COR-L47 (cell line): ENCODE measurements around the gene SDHC.
"Not testable (repeated sequence)": the region's sequence is repeated elsewhere in the genome, so short reads cannot be mapped to it uniquely, and the experiment has no call there.

Experiments
- DNase-seq: peaks from one replicate; lab custom pipeline; 2025; lab: John Stamatoyannopoulos, UW

Gene SDHC

DNA sequence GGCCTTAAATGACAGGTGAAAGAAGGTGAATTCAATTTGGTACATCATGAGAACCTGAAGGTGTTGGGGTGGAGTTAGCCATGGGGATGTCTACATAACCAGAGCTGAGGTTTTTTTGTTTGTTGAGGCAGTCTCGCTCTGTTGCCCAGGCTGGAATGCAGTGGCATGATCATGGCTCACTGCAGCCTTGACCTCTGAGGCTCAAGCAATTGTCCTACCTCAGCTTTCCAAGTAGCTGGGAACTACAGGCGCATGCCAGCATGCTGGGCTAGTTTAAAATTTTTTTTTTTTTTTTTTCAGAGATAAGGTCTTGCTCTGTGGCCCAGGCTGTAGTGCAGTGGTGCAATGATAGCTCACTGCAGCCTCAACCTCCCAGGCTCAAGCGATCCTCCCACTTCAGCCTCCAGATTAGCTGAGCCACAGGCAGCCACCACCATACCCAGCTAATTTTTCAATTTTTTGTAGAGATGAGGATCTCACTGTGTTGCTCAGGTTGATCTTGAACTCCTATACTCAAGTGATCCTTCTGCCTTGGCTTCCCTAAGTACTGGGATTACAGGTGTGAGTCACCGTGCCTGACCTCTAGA, 2.5 kb upstream of the SDHC start:
- no peak for DNase-seq

DNA sequence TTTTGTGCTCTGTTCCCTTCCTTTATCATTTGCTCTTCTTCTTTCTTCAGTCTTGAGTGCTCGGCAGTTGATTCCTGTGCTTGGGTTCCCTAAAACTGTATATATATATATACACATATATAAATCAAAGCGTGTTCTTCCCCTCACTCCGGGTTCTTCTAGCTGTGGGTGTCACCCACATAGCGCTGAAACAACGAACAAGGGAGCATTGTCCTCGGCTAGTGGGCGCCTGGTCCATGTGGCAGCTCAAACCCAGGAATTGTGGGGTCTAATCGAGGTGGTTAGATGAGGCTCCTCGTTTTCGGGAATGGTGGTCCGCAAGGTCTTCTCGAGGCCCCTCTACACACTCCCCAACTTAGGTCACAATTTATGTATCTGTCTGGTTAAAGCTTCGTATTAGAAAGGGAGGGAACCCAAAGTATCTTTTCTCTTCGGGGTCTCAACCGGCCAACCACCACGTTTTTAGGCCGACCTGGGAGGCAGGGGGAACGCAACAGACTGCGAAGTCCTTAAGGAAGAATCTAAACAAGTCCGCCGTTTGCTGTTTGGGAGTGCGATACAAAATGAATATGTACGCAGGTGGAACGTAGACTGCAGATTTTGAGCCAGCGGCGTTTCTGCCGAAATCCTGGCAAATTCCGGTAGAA, 504 bp upstream of the SDHC start:
- DNase-seq = no peak

DNA sequence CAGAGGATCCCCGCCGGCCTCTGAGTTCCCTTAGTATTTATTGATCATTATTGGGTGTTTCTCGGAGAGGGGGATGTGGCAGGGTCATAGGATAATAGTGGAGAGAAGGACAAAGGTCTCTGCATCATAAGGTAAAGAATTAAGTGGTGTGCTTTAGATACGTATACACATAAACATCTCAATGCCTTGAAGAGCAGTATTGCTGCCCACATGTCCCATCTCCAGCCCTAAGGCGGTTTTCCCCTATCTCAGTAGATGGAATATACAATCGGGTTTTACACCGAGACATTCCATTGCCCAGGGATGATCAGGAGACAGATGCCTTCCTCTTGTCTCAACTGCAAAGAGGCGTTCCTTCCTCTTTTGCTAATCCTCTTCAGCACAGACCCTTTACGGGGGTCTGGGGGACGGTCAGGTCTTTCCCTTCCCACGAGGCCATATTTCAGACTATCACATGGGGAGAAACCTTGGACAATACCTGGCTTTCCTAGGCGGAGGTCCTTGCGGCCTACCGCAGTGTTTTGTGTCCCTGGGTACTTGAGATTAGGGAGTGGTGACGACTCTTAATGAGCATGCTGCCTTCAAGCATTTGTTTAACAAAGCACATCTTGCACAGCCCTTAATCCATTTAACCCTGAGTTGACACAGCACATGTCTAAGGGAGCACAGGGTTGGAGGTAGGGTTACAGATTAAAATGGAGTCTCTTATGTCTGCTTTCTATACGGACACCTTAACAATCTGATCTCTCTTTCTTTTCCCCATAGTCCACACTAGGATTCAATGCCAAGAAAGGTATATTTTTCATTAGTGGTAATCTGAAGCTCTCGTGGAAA, 1.9 kb downstream of the SDHC start:
- DNase-seq = not testable (repeated sequence)

DNA sequence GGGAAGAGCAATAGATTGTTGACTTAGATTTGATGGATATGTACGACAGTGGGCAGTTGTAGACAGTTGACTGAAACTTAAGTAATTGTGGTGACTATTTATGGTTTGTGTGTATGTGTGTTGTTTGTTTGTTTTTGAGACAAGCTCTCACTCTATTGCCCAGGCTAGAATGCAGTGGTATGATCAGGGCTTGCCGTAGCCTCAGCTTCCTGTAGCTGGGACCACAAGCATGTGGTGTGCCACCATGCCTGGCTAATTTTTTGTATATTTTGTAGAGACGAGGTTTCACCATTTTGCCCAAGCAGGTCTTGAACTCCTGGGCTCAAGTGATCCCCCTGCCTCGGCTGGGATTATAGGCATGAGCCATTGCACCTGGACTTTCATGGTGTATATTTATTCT, 9.8 kb downstream of the SDHC start:
- no peak for DNase-seq

DNA sequence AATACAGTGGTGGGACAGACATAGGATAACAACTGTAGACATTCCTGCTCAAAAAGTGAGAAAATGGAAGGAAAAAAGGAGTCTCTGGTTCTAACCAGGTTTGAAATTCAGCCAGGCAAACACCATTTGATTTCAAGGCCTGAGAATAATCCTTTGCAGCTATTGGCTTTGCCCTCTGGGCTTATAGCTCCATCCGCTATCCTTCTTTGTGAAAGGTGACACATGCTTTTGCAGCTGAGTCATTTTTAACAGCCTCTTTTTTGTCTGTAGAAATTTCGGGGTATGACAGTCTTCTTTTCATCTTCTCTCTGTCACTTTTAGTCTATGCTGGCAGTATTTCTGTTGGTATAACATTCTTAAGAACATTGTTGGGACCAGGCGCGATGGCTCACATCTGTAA, 16.2 kb downstream of the SDHC start:
- no peak for DNase-seq

DNA sequence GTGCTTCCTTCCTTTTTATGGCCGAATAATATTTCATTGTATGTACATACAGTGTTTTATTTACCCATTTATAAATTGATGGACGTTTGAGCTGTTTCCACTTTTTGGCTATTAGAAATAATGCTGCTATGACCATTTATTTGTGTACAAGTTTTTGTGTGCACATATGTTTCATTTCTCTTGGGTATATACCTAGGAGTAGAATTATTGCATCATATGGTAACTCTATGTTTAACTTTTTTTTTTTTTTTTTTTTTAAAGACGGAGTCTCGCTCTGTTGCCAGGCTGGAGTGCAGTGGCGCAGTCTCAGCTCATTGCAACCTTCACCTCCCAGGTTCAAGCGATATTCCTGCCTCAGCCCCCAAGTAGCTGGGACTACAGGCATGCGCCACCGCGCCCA, 19.0 kb downstream of the SDHC start:
- no peak for DNase-seq

DNA sequence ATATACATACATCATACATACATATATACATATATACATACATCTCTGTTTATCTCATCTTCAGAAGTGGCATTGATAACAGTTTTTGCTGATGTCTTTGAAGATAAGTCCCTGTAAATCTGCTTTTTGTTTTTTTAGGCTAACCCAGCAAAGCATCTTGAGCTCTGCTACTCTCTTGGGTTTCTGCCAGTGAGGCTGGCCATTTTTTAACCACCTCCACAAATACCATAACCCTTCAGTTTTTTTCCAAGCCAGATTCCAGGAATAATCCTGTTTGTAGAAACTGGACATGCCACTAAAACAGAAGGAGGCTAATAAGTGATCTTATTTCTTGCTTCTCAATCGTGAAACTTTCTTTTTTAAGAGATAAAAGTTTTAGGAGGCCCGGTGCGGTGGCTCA, 21.6 kb downstream of the SDHC start:
- no peak for DNase-seq

DNA sequence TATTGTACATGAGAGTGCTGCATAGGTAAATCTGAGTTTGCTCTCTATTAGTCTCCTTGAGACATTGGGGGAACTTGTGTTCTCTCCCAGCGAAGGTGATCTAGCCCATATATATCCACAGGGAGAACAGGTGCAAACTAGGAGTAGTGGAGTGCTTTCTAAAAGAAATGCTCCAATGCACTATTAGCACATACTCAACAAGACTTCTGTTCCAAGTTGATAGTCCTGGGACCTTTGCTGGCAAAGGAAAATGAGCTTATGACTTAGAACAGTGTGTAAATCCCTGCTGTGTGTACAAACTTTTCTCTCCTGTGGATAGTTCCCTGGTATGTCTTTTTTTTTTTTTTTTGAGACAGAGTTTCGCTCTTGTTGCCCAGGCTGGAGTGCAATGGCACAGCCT, 28.0 kb downstream of the SDHC start:
- no peak for DNase-seq

DNA sequence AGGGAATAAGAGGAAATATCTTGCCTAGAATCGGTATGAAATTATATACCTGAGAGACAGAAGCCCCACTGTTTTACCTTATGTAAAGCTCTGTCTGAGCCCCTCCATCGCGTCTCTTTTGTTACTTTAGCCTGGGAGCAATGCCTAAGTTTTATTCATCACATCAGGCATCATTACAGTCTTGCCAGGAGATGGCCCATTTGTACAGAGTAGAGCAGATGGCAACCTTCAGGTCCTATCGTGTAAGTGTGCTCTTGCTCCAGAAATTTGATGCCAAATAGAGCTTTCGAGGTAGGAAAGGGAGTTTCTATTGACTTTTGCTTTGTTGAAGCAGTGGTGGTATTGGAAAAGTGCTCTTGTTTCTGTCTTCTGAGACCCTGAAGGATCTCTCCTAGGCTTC, 28.6 kb downstream of the SDHC start:
- no peak for DNase-seq

DNA sequence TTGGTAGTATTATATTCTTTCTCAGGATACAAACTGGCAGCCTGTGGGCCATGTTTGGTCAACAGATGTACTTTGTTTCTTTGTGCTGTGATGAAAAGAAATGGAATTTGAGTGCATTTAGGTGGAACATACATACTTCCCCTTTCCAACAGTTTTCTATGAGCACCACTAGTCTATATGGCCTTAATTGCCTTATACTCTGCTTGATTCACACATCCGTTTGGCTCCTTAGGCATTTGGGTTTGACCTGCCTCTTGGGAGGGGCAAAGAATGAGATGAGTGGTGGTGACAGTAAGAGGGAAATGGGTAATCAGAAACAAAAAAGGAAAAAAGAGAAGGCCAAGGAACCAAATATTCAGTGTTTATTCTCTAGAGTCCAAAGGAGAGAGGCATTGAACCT, 36.5 kb downstream of the SDHC start:
- DNase-seq = no peak

DNA sequence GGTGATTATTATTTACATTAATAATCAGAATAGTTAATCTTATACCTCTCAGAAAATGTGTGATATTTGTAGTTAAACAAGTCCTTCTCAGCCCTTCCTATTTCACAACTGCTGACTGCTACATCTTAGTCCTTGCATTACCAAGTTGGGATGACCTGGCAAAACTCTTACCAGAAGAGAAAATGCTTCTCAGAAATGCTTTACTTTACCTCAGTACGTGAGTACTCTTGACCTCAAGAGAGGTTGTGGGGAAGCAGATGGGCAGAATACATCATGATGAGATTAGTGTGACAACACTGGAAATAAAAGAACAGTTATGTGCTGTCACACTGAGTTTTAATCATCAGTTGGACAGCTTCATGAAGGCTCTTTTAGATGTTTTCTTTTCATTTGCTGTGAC, 37.3 kb downstream of the SDHC start:
- no peak for DNase-seq

DNA sequence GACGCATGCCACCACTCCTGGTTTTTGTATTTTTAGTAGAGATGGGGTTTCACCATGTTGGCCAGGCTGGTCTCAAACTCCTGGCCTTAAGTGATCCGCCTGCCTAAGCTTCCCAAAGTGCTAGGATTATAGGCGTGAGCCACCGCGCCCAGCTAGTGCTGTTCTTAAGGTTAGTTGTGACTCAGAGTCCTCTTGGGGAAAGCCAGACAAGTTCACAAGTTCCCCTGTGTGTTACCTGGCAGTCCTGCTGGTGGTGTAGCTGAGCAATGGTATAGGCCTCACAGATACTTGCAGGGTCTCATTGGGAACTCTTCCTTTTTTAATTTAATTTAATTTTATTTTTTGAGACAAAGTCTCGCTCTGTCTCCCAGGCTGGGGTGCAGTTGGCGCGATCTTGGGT, 42.9 kb downstream of the SDHC start:
- no peak for DNase-seq

DNA sequence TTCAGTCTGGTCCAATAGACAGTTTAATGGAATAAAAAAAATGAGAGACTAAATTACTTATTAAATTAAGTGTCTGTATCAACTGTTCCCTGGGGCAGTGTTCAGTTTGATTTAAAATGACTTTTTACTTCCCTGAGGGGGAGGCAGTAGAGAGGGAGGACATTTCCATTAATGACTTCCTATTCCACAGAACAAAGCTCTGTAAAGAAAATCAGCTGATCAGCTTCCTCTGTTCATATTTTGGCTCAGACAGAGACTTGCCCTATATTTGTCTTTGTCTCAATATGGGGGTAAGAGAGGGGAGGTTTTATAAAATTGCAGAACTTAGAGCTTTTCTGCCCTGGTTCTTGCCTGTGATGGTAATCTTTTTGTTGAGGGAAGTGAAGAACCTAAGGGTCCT, 45.1 kb downstream of the SDHC start:
- DNase-seq = no peak

DNA sequence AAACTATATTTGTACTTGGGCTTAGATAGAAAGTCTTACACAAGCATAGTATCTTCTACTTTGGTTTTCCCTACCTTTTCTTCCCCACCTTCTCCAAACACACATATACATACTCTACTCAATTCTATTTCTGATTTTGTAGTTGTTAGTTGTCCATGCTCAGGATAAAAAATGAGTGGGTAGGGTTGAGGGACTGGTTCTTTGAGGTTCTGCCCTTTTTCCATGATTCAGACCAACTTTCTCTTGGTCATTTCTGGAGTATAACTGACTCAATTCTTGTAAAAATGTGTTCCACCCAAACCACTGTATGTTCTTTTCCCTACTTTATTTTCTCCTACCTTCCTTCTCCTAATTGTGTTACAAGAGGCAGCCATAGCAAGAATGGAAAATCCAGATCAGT, 50.2 kb downstream of the SDHC start:
- DNase-seq = no peak

DNA sequence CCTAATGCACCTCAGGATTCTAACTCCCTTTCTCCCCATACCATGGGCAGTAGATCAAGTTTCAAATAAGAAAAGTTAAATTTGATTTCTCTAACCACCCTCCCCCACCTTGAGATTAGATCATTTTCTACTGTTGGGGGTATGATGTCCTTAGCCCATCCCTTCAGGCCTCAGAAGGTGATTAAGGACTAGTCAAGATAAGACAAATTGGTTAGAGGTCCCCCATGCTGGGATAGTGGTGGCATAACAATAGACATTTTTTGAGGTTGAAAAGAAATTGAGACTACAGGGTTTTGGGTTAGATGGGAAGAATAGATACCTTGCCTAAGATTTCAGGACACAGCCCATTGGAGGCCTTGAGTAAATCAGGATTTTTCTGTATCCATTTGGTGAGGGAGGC, 51.0 kb downstream of the SDHC start:
- no peak for DNase-seq

DNA sequence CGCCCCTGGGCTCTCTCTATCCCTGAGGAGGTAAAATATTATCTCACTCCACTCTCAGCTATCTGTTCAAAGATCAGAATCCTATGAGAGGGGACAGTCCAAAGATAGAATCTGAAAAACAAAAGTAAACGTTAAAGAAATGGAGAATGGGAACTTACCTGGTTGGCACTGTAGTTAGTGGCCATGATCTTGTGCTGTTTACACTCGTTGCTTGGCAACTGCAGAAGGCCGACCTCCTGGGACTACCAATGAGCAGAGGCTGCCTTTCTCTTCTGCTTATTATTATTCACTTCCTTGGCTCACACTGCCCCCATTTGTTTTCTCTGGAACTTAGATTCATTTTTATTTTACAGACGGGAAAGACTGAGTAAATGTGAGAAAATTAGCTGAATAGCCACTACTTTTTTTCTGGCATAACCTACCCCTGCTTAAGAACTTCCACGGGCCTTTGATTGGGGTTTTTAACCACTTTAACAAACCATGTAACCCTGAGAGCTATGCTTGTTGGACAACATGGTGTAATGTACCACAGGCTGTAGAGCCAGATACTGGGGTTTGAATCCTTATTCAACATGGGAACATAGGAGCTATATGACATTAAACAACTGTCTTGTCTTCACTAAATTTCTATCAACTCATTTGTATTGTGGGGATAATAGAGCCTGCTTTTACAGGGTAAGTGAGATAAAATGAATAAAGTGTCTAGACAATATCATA, 53.7 kb downstream of the SDHC start, which contains the start of gene CFAP126:
Gene CFAP126, minus strand, starts transcription at position 193 of the 717 bp plus-strand sequence. Its CDS starts 8 bp downstream, at position 185.
- DNase-seq = peak; percentile 76

DNA sequence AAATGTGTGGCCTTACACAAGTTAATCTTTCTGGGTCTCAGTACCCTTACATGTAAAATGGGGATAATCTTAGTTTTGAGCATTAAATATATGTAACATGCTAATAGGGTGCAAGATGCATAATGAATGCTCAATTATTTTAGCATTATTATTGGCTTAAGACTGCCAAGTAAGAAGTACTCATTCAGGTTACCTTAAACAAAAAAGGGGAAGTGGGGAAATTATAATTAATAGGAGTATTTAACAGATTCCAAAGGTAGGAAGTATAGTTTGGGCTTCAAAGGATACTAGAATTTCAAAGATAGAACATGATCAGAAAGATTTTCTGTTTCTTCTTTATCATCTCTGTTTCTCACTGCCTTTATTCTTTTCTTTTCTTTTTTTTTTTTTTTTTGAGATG, 59.3 kb downstream of the SDHC start:
- no peak for DNase-seq

DNA sequence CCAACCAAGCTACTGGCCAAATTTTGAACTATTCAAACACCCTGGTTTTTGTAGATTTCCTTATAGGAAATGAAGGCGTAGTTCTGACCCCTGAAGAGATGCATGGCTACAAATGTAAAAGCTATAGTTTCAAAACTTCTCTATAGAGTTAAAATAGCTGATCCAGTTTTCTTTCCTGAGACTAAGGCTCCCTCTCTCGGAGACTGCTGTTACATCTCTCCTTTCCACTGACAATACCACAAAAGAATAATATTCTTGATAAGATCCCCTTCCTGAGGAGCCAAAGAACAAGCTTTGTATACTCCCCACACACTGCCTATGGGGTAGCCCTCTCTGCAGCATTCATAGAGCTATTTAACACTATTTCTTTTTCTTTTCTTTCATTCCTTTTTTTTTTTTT, 60.2 kb downstream of the SDHC start:
- no peak for DNase-seq

DNA sequence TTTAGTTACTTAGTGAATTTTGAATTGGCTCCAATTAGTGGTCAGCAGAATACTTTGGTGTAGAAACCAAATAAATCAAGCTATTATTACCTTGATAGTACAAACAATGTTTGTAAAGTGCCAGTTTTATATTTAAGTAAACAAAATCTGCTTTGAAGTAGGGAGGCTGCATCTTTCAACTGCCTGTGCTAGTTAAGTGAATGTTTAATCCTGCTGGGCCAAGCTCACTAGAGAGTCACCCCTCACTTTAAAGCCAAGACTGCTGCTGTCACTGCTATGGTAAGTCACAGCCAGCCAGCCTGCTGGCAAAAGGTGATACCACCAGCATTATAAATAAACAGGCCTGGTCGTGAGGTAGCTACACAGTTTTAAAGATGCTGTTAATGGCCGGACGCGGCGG, 63.8 kb downstream of the SDHC start:
- no peak for DNase-seq

DNA sequence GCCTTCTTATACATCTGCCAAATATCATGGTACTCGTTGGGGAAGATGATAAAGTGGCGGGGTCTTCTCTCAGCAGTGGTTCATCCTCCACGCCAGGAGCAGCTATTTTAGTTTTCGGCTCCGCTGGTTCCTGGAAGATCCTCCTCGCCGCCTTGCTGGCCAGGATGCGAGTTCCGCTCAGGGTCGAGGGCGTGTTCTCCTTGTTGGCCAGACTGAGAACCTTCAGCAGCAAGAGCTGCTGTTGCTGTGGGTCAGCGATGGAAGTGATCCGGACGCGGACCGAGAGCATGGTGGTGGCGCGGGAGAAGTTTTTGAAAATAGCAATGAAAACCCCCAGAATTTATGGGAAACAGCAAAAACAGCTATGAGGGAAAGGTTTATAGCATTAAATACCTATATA, 64.9 kb downstream of the SDHC start:
- no peak for DNase-seq

DNA sequence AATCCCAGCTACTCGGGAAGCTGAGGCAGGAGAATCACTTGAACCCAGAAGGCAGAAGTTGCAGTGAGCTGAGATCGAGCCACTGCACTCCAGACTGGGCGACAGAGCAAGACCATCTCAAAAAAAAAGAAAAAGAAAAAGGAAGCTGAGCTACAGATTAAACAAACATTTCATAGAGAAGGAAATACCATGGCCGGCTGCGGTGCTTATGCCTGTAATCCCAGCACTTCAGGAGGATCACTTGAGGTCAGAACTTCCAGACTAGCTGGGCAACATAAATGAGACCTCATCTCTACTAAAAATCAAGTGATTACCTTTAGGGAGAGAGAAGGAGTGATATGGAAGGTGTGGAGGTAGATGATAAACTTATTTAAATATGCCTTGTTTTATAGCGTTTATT, 67.5 kb downstream of the SDHC start:
- DNase-seq = no peak

DNA sequence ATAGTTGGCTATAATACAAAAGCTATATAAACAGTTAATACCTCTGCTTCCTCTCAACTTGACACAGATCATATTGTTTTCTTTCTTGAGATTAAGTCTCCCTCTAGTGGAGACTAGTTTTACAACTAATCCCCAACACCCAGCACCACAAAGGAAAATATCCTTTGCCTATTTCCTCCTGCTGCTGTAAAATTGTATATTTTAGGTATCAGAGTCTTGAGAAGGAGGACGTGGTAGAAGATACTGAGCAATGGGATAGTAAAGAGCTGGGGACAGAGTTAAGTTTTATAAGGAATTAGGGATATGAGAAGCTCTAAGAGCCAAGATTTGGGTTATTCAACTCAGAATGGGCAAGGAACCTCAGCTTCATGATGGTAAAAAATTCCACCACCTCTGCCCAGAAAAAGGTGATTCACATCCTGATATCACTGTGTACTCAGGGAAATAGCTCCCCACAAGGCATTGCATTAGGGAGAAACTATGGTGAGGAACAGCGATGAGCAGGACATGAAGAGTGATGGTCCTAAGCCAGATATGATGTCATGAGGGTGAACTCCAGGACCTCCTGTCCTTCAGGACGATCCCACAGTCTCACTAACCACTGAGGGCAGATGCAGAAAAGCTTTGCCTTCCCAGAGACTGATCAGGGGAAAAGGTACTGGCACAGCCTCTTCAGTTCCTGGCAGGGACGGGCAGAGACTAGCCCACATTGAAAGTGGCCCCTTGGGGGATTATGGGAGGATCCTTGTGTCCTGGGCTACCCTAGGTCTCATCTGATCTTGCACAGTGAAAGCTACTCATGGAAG, 68.2 kb downstream of the SDHC start:
- DNase-seq = peak; percentile 16
